GM18861 (cell line): ENCODE data around the gene XRCC1.

ENCODE experiments used
- ATAC-seq: cut with Tn5 transposase; IDR thresholded peaks from one replicate; pipeline ENCODE4 v1.9.1; 2021; ENCODE audit not compliant: unreplicated experiment

The XRCC1 gene, protein sequence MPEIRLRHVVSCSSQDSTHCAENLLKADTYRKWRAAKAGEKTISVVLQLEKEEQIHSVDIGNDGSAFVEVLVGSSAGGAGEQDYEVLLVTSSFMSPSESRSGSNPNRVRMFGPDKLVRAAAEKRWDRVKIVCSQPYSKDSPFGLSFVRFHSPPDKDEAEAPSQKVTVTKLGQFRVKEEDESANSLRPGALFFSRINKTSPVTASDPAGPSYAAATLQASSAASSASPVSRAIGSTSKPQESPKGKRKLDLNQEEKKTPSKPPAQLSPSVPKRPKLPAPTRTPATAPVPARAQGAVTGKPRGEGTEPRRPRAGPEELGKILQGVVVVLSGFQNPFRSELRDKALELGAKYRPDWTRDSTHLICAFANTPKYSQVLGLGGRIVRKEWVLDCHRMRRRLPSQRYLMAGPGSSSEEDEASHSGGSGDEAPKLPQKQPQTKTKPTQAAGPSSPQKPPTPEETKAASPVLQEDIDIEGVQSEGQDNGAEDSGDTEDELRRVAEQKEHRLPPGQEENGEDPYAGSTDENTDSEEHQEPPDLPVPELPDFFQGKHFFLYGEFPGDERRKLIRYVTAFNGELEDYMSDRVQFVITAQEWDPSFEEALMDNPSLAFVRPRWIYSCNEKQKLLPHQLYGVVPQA

DNA sequence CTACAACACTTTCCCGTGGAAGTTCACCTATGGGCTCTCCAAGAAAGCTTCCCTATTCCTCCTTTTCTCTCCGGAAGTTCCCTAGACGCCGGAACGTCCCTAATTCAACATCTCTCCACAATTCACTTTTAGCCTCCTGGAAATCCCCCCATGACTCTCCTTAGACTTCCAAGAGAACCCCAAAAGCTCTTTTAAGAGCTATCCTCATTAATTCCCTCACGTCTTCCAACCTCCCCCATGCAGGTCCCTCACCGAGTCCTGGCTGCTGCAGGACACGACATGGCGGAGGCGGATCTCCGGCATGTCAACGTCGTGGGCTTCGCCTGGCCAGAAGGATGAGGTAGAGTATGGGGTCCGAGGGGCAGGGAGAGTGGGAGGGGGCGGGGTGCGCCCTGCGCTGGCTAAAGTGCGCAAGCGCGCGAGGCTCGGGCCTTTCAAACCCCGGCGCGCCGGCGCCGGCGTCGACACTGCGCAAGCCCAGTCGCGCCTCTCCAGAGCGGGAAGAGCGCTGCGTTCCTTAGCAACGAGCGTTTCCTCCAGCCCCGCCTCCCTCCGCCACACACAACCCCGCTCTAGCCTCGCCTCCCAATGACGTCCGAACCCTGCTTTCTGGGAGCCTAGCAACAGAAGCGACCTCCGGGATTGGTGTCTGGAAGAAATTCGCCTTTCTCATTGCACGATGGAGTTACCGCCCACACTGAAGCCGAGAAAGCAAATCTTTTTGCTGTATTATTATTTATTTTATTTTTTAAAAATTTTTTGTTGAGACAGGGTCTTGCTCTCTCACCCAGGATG lies at the start of gene XRCC1, which contains the start of gene PINLYP:
TSS of gene XRCC1 (minus strand) at position 372 of the 795 bp plus-strand sequence. CDS start at position 303, 69 bp downstream.
TSS of gene PINLYP (plus strand) at position 646 of the 795 bp plus-strand sequence. CDS start 1,391 bp downstream, outside the sequence.
- ATAC-seq = peak; percentile 89

DNA sequence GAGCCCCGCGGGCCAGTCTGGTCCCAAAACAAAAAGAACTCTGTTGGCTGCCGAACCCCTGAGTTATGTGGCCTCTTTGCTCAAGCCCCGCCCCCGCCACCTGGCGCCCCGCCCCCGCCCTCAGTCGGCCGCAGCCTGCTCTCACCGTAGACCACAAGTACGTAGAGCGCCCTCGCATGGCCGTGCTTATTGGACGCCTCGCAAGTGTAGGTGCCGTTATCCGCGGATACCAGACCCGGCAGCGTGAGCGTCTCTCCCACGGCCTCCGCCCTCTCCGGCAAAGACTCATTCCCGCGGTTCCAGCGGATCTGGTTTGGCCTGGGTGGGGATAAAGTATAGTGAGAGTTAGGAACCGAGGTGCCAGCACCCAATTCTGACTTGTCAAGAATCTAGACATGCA lies 49.6 kb upstream of the XRCC1 start:
- ATAC-seq = no peak

DNA sequence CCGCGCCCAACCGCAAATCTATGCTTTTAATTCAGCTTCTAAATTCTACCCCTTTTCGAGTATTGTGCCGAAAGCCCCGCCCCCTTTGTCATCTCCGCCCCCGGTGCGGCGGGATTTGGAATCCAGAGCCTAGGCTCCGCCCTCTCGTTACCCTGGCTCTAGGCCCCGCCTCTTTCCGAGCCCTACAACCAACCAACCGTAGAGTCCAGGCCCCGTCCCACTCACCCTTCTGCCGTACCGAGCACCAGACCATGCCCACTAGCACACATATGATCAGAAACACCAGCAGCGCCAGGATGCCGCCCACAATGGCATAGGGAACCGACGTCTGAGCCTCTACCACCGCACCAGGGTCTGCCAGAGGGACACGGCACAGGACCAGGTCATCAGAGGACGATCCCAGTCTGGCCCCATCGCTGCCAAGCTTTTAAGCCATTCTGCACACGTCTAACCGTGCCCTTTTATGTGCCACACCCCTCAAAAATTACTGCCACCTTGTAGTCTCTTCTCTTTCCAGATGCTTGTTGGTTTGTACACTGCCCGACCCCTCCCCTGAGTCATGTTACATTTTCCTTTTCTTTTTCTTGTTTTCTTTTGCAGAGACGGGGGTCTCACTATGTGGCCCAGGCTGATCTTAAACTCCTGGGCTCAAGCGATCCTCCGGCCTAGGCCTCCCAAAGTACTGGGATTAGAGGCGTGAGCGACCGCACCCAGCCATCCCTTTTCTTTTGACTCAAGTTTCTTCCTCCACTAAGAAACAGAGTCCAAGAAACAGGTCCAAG lies 48.8 kb upstream of the XRCC1 start:
- ATAC-seq = no peak

DNA sequence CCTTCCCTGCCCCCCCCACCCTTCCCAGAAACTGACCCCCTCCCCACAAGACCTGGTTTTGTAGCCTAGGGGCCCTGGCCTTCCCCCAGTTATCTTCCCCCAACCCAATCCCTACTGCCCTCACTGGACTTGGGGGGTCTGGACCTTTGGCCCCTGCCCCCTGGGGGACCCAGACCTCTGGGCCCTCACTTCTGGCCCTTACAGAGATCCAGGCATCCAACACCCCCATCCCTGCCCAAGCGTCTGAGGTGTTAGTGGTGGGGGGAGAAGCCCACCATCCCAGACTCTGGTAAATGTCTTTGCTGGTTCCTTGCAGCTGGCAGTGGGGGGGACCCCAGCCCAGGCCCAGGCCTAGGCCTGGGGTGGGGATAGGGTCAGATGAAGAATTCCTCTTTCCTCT lies 47.6 kb upstream of the XRCC1 start:
- no peak for ATAC-seq

DNA sequence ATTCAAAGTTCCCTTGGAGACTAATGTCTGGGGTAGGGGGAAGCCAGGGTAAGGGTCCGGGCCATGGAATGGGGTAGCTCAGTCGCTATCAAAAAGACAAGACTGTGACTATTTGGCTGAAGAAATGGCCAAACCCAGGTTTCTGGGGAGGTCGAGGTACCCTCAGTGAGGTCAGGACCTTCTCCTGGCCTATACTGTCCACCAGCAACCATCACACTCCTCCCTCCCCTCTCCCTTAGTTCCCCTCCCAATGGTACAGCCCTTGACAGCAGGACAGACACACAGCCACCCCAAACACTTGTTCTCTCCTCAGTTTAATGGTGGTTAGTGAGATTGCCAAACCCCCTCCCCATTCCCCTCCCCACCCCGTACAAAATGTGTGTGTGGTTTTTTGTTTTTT lies 46.7 kb upstream of the XRCC1 start:
- no peak for ATAC-seq

DNA sequence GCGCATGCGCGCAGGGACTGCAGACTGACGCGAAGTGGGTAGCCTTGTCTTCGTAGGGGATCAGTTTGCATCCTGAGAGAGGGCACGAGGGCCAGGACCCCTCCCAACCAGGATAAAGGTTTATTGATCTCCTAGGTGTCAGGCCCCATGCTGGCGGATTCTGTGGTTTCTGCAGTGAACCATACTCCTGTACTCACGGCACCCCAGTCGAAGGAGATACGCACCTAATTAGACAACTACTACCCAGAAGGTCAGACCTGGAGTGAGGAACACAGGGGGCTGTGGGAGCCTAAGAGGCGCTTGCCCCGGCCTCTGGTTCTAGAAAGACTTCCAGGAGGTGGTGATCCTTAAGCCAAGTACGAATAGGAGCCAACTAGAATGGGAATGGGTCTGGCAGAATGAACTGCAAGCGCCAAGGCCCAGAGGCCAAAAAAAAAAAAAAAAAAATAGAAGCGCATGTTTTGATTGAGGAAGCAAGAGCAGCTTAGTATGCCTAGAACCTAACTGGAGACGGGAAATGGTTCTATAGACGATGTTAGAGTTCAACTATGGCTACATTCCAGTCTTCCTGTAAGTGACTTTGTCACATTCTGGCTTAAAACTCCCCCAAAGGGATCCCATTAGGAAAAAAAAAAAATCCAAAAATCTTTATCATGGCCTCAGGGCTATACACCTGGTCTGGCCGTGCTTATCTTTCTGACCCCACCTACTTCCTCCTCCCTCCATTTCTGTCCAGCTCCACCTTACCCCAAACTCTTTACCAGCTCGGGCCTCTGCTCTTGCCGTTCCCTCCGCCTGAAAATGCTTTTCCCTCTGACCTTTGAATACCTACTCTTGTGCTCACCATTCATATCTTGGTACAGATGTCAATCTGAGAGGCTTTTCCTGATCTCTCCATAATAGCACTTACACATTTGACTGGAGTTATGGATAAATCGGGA lies 45.0 kb upstream of the XRCC1 start:
- ATAC-seq = no peak

DNA sequence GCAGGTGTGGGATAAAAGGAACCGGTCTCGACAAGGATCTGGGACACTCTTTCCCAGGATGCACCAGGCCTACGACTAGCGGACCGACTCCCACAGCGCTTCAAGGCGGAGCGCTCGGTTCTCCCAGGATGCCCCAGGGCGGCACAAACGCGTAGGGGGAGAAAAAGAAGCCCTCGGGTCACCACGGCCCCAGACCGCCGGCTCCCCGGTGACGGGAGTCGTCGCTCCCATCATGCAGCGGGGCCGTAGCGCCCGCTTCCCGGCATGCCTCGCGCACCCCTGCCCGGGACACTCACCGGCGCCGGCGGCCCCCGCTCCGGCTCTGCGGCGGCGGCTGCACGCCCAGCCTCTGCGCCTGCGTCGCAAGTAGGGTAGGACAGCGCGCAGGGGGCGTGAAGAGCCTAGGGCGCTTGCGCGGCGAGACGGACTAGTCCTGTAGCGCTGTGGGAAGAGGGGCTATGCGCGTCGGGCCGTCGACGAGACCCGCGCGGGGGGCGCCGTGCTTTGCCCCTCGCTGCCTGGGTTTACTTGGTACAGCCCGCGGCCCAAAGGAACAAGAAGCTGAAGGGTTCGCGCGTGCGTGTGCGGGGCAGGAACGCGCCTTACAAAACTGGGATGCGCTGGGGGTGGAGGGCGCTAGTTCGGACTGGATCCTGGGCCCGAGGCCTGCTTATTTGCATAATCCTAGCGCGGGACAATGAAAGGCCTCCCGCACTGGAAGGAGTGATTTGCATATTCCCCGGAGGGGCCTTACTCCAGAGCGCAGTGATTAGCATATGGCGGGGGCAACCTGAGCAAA lies 44.1 kb upstream of the XRCC1 start, which contains the start of gene ZNF428:
TSS of gene ZNF428 (minus strand) at position 368 of the 799 bp plus-strand sequence. CDS start 5,325 bp downstream, outside the sequence.
- ATAC-seq = peak; percentile 76

DNA sequence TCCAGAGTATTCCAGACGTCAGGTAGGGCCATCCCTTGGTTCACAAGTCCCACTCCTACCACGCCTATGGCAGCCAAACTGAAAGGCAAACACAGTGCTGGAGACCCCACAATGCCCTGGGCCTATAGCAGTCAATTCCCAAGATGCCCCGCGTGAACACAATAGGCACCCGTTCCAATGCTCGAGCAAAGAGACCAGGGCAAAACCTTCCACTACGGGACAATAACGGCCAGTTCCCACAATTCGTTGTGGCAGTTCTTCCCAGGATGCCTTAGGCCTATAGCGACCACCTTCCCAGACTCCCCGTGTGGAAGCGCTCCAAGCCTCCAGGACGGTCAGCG lies 43.6 kb upstream of the XRCC1 start:
- peak; percentile 5 for ATAC-seq

DNA sequence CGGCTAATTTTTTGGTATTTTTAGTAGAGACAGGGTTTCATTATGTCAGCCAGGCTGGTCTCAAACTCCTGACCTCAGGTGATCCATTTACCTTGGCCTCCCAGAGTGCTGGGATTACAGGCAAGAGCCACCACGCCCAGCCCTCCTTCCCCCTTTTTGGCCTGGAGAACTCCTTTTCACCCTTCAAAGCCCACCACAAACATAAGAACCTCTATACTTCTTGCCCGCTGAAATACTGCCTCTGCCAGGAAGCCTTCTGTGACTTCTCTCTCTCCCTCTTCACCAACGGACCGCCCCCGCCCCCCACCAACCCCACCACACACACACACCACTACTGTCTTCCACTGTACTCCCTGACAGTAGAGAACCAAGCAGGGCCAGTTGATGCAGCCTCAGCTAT lies 41.6 kb upstream of the XRCC1 start:
- no peak for ATAC-seq

DNA sequence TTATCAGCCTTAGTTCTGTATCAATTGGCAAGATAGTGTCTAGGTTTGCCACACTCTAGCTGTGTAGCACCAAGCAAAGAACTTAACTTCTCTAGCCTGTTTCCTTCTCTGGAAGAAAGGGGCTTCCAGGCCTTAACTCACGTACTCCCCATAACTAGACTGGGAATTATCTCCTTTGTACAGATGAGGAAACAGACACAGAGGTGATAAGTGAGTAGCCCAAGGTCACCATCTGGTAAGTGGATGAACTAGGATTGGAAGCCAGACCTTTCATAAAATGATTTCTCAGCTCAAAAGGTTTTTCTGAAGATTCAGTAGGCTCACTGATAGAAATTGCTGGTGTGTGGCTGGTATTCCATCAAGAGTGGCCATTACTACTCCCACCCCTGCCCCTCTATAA lies 41.0 kb upstream of the XRCC1 start:
- no peak for ATAC-seq

DNA sequence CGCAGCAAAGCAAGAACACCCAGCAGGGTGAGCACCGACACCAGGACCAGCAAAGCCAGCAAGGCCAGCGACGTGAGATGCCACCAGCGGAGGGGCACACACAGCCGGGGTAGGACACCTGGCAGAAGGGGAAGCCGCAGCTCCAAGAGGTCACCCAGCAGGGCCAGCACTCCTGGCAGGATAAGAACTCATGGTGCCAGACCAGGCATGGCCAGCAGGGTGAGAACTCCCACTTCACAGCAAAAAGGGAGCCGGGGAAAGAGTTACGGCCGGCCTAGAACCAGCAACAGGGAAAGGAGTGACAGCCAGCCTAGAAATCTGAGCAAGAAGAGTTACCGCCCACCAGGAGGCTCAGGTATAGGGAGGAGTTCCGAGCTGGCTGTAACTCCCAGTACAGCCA lies 37.0 kb upstream of the XRCC1 start:
- ATAC-seq = no peak

DNA sequence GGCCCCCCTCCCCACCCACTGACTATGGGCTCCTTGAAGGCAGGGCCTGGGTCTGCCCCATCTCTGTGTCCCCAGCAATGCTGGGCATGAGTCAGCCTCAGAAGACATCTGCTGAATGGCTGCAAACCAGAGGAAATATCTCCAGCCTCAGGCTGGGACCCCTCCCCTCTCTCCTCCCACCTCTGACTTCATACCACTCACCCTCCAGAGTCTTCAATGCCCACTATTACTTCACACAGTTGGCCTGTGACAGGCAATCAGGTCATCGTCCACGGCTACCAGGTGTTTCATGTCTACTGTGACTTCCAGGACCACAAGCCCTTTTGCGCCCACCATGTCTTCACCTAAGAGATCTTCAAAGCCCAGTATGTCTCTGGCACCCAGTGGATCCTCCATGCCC lies 36.5 kb upstream of the XRCC1 start, which contains the start of gene SRRM5:
TSS of gene SRRM5 (plus strand) at position 301 of the 400 bp plus-strand sequence. CDS start at position 335, 34 bp downstream.
- no peak for ATAC-seq

DNA sequence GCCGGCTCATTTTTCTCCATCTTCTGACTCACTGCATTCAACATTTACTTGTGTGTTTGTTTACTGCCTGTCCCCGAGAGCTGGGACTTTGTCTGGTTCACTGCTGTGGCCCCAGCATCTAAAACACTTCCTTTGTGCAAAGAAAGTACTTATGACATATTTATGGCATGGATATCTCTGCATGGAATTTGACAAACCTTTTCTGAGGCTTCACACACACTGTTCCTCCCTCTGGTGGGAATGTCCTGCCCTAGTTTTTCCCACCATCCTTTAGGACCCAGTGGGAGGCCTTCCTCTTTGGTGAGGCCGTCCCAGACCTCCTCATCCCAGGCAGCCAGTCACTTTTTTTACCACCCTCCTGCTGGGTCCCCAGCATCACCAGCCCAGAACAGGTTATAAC lies 35.2 kb upstream of the XRCC1 start:
- ATAC-seq = no peak

DNA sequence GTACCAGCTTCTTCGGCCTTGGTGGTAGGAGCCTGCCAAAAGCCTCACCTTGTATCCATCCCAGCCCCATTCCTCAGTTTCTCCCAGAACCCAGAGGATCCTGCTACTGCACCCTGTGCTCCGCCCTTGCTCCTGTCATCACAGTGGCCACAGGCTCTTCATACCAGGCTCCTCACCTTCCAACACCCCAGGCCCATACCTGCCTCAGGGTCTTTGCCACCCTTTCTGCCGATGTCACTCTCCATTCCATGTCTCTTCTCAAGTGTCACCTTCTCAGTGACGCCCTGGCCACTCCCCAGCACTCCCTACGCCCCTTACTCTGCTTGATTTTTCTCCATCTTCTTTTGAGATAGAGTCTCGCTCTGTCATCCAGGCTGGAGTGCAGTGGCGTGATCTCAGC lies 34.5 kb upstream of the XRCC1 start:
- no peak for ATAC-seq

DNA sequence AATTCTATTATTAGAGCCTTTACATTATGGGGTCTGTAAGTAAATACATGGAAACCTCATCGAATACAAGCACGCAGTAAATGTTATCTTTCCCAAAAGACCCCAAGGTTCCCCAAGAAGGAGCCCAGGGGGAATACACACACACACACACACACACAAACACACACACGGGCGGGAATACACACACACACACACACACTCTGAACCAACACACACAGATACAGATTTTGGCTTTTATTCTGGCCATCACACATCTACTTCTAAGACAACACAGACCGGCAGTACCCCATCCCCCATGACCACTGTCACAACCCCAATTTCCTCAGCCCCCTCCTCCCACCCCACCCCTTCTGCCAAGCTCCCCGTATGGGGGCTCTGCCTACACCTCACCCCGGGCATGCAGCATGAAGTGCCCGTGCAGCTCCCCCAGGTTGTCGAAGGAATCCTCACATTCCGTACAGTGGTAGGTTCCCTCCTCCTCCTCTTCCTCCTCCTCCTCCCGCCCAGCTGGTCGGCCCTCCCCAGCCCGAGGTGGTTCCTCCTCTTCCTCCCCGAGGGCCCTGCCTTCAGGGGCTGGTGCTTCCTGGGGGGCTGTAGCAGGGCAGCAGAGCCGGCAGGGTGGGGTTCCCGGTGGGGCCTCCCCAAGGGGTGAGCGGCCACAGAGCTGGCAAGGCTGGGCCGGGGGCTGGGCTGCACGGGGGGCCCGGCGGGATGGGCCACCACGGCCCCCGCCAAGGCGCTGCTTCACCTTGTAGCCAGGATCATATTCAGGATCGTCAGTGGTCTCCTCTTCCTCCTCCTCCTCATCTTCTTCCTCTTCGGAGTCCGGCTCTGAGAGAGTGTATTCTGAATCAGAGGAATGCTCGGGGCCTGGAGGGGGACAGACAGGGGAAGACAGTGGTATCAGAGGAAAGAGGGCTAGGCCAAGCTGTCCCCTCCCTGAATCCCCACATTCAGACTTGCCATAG lies 32.2 kb upstream of the XRCC1 start:
- no peak for ATAC-seq

DNA sequence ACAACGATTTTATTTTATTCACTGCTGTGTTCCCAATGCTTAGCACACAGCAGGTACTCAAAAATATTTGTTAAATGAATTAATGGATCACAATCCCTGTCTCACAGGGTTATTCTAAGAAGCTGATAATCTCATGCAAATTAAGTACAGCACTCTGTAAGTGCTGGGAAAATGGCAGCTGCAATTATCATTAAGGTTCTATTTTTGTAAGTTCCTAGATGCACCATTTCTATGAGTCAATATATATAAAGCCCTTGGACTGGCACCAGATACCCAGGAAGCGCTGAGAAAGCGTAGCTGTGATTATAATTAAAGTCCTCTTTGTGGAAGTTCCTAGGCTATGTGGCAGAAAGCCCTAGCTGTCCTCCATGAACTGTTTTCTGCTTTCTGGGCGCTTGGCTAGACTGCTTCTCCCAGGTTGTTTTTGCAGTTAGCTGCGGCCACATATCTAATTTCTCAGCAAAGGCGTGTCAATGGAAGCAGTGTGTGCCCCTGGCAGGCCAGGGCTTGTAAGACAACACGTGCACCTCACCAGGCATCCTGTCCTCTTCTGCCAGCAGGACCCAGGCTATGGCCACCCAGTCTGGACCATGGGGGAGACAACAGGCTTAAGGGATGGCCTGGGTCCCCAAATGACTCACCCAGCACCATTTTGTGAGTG lies 31.4 kb upstream of the XRCC1 start:
- no peak for ATAC-seq
